Pulmonary artery endothelial cell (primary cell): ENCODE results near the gene CCDC197. TPM values are rescaled to one million over a fixed set of nuclear protein-coding genes. Genes with fewer than 3 reads are reported as not detected.

Experiments used
- DNase-seq: peaks from one replicate; pipeline ENCODE4 v3.0.0-alpha.2; 2011; ENCODE audit warnings: low read depth, low spot score
- total RNA-seq: library from RNA; depleted of rRNA; stranded (reverse); fragments of >200 nt; gene quantifications from 2 replicates; pipeline ENCODE4 v1.2.3, GENCODE V29; 2014

Gene CCDC197
- total RNA-seq, 1 donor from 2014 or later: not detected

- DNase-seq: no peak
Observed at GRCh38 chr14:93960774-93961438, 36.2 kb upstream of the CCDC197 start.

DNA sequence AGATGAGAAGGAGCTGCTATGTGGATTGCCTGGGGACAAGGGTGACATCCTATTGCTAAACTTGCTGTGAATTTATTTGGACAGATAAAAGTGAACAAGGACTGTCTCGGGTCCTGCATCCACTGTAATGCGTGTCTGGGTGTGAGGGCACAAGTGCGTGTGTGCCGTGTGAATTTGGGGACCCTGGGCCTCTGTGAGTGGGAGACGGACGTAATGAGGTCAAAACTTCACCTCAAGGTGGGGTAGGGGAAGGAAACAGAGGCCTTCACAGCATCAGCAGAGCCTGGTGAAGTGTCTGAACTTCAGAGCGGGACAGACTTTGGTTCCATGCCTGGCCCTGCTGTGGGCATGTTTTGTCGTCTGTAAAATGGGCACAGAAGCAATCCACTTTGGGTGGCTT, 35.5 kb upstream of the CCDC197 start:
- DNase-seq: no peak

DNA sequence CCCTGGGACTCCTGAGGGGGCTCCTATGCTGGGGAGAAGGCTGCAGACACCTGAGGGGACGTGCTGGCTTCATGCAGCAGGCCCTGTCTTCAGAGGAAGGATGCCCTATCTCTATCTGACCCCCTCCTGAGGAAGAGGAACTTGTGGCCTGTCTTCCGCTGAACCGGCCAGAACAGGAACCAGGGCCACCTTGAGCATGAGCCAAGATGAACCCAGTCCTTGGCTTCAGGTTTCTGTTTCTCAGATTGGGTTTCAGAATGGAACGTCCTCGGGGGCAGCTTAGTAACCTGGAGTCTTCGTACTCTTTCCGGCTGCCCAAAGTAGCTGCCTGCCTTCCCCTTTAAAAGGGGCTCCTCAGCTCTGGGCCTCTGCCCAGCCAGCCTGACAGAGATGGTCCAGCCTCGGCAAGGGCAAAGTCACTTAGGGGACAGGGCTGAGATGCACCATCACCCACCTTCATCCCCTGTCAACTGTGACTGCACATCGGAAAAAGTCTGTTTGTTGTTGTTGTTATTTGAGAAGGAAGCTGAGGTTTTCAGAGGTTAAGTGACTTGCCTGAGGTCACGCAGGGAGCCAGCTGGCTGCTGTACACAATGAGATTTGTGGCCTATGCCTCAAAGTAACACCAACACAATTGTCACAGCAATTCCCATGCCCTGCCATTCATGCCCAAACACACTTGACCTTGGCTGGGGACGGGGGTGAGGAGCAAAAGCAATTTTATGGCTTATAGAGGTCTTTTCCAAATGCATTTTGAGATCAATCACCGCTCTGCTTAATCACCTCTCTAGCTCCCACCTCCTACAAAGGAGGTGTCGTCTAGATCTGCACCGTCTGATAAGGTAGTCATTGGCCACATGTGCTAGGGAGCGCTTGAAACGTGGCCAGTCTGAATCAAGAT, 34.1 kb upstream of the CCDC197 start:
- no peak for DNase-seq

DNA sequence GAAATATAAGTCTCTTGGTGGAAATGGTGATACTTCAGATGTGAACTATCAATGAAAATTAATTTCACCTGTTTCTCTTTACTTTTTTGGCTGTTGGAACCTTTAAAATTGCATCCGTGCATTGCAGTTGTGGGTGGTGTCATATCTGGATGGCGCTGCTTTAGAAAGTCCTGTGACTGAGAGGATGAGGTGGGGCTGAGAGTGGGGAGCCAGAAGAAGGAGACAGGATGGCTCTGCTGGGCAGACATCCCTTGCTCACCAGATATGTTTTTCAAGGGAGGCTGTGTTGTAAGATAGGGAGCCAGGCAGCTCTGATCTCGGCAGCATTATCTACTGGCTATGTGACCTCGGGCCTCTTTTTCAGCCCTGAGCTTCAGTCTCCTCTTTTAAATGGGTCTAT, 33.4 kb upstream of the CCDC197 start:
- no peak for DNase-seq

GRCh38 chr14:93964281-93964680, 32.8 kb upstream of the CCDC197 start:
- no peak for DNase-seq

DNA sequence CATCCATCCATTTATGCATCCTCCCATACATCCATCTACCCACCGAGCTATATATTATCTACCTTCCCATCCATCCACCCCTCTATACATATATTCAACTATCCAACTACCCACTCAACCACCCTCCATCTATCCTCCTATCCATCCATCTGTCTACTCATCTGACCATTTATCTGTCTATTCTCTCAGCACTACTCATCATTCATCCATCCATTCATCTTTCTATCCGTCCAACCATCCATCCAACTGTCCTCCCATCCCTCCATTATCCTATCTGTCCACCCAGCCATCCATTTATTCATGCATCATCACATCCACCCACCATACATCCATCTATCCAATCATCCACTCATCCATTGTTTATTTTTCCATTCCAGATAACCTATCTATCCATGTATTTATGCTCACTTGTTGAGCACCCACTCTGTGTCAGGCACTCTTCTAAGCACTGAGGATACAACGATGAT, 32.2 kb upstream of the CCDC197 start:
- no peak for DNase-seq

- DNase-seq: no peak
Observed at GRCh38 chr14:93965287-93965821, 31.7 kb upstream of the CCDC197 start.

DNA sequence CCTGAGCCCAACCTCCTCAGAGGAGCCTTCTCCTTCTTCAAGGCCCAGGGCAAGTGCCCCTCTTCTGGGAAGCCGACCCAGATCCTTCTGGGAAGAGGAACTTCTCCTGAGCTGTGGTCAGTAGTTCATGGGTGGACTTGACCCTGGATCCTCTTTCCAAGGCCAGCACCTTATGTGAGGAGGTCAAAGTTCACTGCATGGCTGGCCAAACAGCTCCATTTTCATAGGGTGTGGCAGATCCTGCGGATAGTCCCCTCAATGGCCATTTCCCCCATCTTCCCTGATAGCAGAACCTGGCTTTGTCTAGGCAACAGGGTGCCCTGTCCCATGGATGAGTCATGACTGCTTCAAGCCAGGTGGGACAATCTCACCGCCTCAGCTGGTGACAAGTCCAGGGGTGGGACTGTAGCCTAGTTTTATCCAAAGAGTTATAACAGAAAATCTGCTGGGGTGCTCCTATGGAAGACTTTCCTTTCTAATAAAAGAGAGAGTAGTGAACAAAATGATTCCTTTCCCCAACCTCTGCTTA, 31.1 kb upstream of the CCDC197 start:
- no peak for DNase-seq

DNA sequence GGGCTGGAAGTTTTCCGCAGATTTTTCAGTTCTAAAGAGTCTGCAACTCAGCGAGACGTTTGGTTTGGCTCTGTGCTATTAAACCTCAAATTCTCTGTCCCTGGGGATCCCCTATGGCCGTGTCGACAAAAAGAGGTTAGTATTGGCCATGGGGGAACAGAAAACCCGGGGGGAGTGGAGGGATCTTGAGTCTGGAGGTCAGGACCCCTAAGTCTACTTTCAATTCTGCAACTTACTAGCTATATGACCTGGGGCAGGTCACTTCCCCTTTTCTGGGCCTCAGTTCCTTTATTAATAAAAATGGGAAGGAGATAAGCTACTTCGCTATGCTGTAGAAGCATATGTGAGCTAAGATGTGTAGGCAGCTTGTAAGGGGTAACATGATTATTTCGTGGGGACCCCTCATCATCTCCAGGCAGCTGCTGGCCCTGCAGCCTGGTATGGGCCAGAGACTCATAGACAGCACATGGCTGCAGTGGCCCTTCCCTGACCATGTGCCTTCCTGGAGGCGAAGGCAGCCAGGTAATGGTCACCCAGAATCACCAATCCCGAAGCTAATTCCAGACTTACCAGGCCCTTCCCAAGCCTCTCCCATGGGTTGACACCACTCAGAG, 29.4 kb upstream of the CCDC197 start:
- no peak for DNase-seq

DNA sequence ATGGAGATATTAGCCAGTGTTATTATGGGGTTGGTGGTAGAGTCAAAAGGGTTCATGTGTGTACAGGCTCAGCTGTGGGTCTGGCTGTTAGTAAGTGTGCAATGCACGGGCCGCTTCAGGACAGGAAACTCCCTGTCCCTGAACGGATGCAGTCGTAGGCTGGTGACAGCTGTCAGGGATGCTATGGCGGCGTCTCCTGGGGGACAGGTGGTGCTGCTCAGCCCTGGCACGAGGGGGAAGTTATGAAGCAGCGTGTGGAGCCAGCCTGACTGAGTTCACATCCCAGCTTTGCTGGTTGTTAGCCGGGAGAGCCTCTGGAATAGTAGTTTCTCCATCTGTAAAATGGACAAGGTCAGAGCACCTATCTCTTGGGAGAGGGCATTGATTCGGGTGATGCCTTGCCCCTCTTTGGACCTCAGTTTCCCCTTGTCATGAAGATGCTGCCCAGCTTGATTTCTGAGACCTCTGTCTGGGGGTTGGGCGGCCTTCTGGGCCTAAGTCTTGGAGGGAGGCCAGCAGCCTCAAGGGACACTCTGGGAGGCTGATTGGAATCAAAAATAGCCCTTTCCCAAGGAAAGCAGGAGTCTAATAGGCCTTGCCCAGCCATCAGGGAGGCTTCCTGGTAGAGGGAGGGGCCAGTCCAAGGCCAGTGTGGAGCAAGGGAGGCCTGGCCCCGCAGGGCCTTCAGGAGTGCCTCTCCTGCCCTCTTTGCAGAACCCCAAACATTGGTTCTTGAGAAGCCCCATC, 27.8 kb upstream of the CCDC197 start:
- no peak for DNase-seq

DNA sequence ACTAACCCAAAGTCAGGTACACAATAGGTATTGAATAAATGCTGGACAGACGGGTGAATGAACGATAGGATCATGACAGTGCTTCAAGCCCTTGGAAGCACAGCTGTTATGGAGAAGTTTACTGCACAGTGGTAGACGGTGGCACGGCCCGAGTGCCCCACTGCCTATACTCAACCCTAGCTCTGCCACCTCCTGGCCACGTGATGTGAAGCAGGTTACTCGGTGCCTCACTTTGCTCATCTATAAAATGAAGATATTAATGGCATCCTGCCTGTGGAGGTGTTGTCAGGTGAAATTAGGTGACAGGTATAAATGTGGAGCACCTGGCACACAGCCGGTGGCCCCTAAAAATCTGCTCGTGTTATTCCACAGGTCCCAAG, 26.5 kb upstream of the CCDC197 start:
- no peak for DNase-seq

DNA sequence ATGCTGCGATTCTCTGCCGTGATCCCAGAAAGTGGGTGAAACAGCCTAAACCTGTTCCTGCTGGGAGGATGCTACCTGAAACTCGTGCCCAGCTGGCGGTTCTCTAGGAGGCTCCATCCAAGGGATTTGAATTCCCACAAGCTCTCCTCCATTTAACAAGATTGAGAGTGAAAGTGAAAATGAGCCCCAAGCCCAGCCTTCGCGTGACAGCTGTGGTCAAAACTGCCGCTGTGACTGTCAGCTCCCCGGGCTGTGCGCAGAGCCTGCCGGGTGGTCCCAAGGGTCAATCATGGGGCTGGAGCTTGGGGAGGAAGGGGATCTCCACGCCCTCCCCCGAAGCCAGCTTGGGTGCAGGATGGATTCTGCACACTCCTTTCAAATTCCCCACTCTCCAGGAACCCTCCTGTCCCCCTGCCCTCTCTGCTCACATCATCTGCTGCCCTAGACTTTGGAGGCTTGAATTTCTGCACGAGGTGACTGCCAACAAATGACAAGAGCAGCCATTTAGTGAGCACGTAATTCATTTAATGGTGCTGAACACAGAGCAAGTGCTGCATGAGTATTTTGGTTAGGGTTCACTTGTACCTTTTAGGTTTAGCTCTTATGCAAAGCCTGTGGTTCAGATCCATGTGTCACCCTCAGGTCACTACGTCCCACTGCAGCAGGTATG, 26.0 kb upstream of the CCDC197 start:
- no peak for DNase-seq

GRCh38 chr14:93971635-93972027, 25.5 kb upstream of the CCDC197 start:
- no peak for DNase-seq

GRCh38 chr14:93972618-93973205, 24.4 kb upstream of the CCDC197 start:
- no peak for DNase-seq

DNA sequence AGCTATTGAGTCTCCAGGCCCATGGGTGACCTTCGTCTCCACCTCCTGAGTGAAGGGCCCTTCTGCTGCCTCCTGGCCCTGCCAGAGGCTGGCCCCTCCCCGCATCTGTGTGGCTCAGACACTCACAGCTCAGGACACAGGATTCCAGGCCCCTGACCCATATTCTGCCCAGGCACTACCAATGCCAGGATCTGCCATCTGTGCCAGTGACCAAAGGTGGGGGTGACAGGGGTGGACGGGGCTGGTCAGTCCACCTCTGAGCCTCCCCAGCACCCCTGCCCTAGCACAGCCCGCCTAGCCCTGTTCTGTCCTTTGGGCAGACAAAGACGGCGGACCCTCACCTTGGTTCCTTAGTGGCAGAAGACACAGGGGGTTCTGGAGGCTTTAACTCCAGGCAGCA, 23.5 kb upstream of the CCDC197 start:
- no peak for DNase-seq

- no peak for DNase-seq
Observed at GRCh38 chr14:93974299-93974698, 22.8 kb upstream of the CCDC197 start.

- no peak for DNase-seq
Observed at GRCh38 chr14:93974833-93975232, 22.3 kb upstream of the CCDC197 start.

DNA sequence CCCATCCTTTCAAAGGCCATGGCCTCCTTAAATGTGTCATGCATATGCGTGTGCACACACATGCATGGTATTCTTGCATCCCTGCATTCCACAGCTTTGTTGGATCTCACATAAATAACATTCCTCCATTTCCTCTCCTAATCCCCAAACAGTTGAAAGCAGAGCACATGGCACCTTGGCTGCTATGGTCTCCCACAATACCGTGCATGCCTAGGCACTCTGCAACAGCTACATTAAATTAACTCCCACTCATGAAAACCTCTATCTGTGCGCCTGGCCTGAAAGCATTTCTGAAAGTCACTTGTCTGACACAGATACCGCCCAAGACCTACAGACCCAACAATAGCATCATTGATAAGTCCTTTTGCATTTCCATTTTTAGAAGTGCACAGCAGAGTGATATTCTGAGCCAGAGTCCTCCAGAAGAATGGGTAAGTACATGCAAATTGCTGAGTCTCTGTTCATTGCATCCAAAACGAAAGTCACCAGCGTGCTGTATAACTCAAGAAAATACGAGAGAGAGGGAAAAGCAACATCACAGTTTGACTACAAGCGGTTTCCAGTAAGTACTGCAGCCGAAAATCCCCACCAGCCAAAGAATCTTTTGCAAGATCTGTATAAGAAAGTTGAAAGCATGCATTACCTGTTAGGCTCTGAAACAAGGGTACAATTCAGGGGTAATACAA, 21.2 kb upstream of the CCDC197 start:
- no peak for DNase-seq

GRCh38 chr14:93976477-93977057, 20.5 kb upstream of the CCDC197 start, which contains the start of gene ASB2:
ASB2 (minus strand) TSS chr14:93976570; CDS start chr14:93964539, 12,031 bp downstream.
- DNase-seq: no peak
